ENCODE data around the gene SCN8A.
"Not testable (repeated sequence)": the region's sequence is repeated elsewhere in the genome, so short reads cannot be mapped to it uniquely, and the experiment has no call there.

SCN8A gene

GRCh38 chr12:51591016-51591901, at the start of gene SCN8A:
SCN8A (plus strand) TSS chr12:51591233; CDS start chr12:51662818, 71,585 bp downstream.
- TF ChIP-seq, protein P1, sequence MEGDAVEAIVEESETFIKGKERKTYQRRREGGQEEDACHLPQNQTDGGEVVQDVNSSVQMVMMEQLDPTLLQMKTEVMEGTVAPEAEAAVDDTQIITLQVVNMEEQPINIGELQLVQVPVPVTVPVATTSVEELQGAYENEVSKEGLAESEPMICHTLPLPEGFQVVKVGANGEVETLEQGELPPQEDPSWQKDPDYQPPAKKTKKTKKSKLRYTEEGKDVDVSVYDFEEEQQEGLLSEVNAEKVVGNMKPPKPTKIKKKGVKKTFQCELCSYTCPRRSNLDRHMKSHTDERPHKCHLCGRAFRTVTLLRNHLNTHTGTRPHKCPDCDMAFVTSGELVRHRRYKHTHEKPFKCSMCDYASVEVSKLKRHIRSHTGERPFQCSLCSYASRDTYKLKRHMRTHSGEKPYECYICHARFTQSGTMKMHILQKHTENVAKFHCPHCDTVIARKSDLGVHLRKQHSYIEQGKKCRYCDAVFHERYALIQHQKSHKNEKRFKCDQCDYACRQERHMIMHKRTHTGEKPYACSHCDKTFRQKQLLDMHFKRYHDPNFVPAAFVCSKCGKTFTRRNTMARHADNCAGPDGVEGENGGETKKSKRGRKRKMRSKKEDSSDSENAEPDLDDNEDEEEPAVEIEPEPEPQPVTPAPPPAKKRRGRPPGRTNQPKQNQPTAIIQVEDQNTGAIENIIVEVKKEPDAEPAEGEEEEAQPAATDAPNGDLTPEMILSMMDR (conservative IDR thresholded peaks at IDR 0.05; ENCODE audit: low read length), result no peak
- H3K4me3 ChIP-seq (ENCODE audit: low read length), result peak within 1 kb of the TSS; percentile 86
- peak; percentile 66 for DNase-seq (ENCODE audit: low read depth)

- DNase-seq (ENCODE audit: low read depth), result no peak
- no peak overlapping the region for H3K4me3 ChIP-seq (ENCODE audit: low read length)
- TF ChIP-seq, protein P1 (conservative IDR thresholded peaks at IDR 0.05; ENCODE audit: low read length), result no peak
Measured at GRCh38 chr12:51546097-51546496, 44.9 kb upstream of the SCN8A start.

- H3K4me3 ChIP-seq (ENCODE audit: low read length), result no peak overlapping the region
- no peak for DNase-seq (ENCODE audit: low read depth)
- TF ChIP-seq, protein P1 (conservative IDR thresholded peaks at IDR 0.05; ENCODE audit: low read length), result no peak
Measured at GRCh38 chr12:51547606-51548005, 43.4 kb upstream of the SCN8A start.

- H3K4me3 ChIP-seq (ENCODE audit: low read length), result no peak overlapping the region
- TF ChIP-seq, protein P1 (conservative IDR thresholded peaks at IDR 0.05; ENCODE audit: low read length), result no peak
- DNase-seq (ENCODE audit: low read depth), result no peak
Measured at GRCh38 chr12:51548241-51548640, 42.8 kb upstream of the SCN8A start.

GRCh38 chr12:51549637-51550036, 41.4 kb upstream of the SCN8A start:
- no peak overlapping the region for H3K4me3 ChIP-seq (ENCODE audit: low read length)
- TF ChIP-seq, protein P1 (conservative IDR thresholded peaks at IDR 0.05; ENCODE audit: low read length), result no peak; the same call in 1 of the 2 replicates
- peak; percentile 45 for DNase-seq (ENCODE audit: low read depth)

- not testable (repeated sequence) for DNase-seq (ENCODE audit: low read depth); H3K4me3 ChIP-seq (ENCODE audit: low read length)
Measured at GRCh38 chr12:51568271-51569032, 22.6 kb upstream of the SCN8A start.

DNA sequence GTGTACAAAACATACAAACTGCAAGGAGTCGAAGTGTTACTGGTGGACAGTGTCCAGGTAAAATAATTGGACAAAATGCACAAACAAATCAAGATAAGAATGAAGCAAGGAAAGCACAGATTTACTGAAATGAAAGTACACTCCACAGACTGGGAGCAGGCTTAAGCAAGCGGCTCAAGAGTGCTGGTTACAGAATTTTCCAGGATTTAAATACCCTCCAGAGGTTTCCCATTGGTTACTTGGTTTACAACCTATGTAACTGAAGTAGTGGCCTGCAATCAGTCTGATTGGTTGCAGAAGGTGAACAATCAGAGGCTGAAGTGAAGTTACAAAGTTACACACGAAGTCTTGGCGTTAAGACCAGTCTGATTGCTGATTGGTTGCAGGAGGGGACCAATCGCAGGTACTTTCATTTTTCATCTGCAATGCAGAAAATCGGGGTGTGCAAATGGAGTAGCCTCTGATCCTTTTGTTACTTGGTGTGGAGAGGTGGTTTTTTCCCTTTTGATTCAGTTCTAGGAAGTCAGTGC, 11.6 kb upstream of the SCN8A start:
- no peak for DNase-seq (ENCODE audit: low read depth)
- H3K4me3 ChIP-seq (ENCODE audit: low read length), result no peak overlapping the region
- TF ChIP-seq, protein P1 (conservative IDR thresholded peaks at IDR 0.05; ENCODE audit: low read length), result no peak
